Activated CD4-positive, alpha-beta T cell treated with anti-CD3 and anti-CD28 coated beads, Interleukin-2, amount 50 U/mL, for 48 hours (primary cell): ENCODE results near the gene CPZ.
"Not testable (repeated sequence)": the region's sequence is repeated elsewhere in the genome, so short reads cannot be mapped to it uniquely, and the experiment has no call there.

Experiments
- DNase-seq, 2 experiments: peaks; one replicate each; pipeline ENCODE4 v3.0.0-alpha.2; 2020

CPZ gene

GRCh38 chr4:8613421-8614364 lies 21.1 kb downstream of the CPZ start:
- DNase-seq: no peak

GRCh38 chr4:8614365-8615193 lies 22.0 kb downstream of the CPZ start:
- no peak for DNase-seq

- no peak for DNase-seq
Measured at GRCh38 chr4:8615366-8615765, 22.8 kb downstream of the CPZ start.

GRCh38 chr4:8615921-8616787 lies 23.6 kb downstream of the CPZ start:
- no peak for DNase-seq

GRCh38 chr4:8616831-8617230 lies 24.3 kb downstream of the CPZ start:
- DNase-seq: no peak

- DNase-seq: no peak
Measured at GRCh38 chr4:8617486-8618040, 25.0 kb downstream of the CPZ start.

- DNase-seq: no peak
Measured at GRCh38 chr4:8618421-8618820, 25.9 kb downstream of the CPZ start.

- DNase-seq: no peak
Measured at GRCh38 chr4:8618961-8619720, 26.6 kb downstream of the CPZ start.

- not testable (repeated sequence) for DNase-seq
Measured at GRCh38 chr4:8621135-8621534, 28.6 kb downstream of the CPZ start.

- DNase-seq: not testable (repeated sequence)
Measured at GRCh38 chr4:8624601-8625272, 32.2 kb downstream of the CPZ start.

- DNase-seq: not testable (repeated sequence)
Measured at GRCh38 chr4:8630240-8630905, 37.8 kb downstream of the CPZ start.

- not testable (repeated sequence) for DNase-seq
Measured at GRCh38 chr4:8631896-8632295, 39.3 kb downstream of the CPZ start.

GRCh38 chr4:8634773-8635172 lies 42.2 kb downstream of the CPZ start:
- DNase-seq: not testable (repeated sequence)

- not testable (repeated sequence) for DNase-seq
Measured at GRCh38 chr4:8635897-8636554, 43.5 kb downstream of the CPZ start.

- no peak for DNase-seq
Measured at GRCh38 chr4:8637456-8637984, 45.0 kb downstream of the CPZ start.

GRCh38 chr4:8639021-8639420 lies 46.5 kb downstream of the CPZ start:
- no peak for DNase-seq

GRCh38 chr4:8639777-8640720 lies 47.5 kb downstream of the CPZ start:
- no peak for DNase-seq

GRCh38 chr4:8640816-8641215 lies 48.3 kb downstream of the CPZ start:
- DNase-seq: no peak
